ENCODE data around the gene KITLG. TPM values are rescaled to one million over a fixed set of nuclear protein-coding genes. Genes with fewer than 3 reads are reported as not detected.

Gene KITLG
- total RNA-seq, 2 experiments from 2014 or later, result not detected

DNA sequence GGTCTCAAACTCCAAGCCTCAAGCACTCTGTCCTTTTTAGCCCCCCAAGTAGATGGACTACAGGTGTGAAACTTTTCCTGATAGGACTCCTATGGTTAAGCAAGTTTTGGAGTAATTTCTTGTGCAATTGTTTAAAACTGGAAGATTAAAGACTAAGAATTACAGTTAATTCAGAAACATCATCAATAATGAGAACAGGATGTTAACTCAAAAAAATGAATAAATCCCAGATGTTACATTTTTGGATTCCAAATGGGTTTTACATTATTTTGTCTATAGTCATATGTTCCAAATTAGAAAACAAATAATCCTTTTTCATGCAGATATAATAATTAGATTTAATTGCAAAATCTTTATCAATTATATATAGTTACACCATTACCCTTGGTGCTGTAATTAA is 24.4 kb upstream of the KITLG start:
- ChIA-PET POLR2A (no interaction called here), CTCF (ENCODE audit: unreplicated experiment) (no interaction called here)
- Histone ChIP-seq H3K9me2 (ENCODE audit: insufficient read depth, low read length) (no peaks in the 10 kb centered on the region), H3K4me2 (ENCODE audit: low read length) (no peak overlapping the region), H3K9me3 (ENCODE audit: low read length) (no peaks in the 10 kb centered on the region), H3K79me2 (ENCODE audit: insufficient read depth, low read depth, low read length) (no peaks in the 10 kb centered on the region), H3K36me3 (ENCODE audit: insufficient read depth, low read length) (no peaks in the 10 kb centered on the region), H3K4me1 (ENCODE audit: insufficient read depth, low read length, poor library complexity, severe bottlenecking) (no peaks in the 10 kb centered on the region), H3K27ac (ENCODE audit: low read depth, low read length, poor library complexity, severe bottlenecking) (no peak overlapping the region), H4K20me1 (ENCODE audit: insufficient read depth, low read length) (no peaks in the 10 kb centered on the region), H2AFZ (ENCODE audit: low read length) (no peak overlapping the region), H3K4me3 (ENCODE audit: low read depth, low read length, poor library complexity, severe bottlenecking) (no peak overlapping the region)
- no TSS peak for BruUV-seq (replicated peaks)
- intact Hi-C loops (cut with micrococcal nuclease; ENCODE audit: unreplicated experiment), result loop anchor here (2.0 kb wide), 1 partner anchor 32 kb away; no protein-coding TSS in a partner anchor
- TF ChIP-seq, protein P1, sequence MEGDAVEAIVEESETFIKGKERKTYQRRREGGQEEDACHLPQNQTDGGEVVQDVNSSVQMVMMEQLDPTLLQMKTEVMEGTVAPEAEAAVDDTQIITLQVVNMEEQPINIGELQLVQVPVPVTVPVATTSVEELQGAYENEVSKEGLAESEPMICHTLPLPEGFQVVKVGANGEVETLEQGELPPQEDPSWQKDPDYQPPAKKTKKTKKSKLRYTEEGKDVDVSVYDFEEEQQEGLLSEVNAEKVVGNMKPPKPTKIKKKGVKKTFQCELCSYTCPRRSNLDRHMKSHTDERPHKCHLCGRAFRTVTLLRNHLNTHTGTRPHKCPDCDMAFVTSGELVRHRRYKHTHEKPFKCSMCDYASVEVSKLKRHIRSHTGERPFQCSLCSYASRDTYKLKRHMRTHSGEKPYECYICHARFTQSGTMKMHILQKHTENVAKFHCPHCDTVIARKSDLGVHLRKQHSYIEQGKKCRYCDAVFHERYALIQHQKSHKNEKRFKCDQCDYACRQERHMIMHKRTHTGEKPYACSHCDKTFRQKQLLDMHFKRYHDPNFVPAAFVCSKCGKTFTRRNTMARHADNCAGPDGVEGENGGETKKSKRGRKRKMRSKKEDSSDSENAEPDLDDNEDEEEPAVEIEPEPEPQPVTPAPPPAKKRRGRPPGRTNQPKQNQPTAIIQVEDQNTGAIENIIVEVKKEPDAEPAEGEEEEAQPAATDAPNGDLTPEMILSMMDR (conservative IDR thresholded peaks at IDR 0.05; ENCODE audit: low read length), result no peak
- no peak for TF ChIP-seq EZH2phosphoT487 (IDR thresholded peaks at IDR 0.05; ENCODE audit: borderline replicate concordance, low read depth, low read length)
- no peak for DNase-seq (ENCODE audit: low spot score)

DNA sequence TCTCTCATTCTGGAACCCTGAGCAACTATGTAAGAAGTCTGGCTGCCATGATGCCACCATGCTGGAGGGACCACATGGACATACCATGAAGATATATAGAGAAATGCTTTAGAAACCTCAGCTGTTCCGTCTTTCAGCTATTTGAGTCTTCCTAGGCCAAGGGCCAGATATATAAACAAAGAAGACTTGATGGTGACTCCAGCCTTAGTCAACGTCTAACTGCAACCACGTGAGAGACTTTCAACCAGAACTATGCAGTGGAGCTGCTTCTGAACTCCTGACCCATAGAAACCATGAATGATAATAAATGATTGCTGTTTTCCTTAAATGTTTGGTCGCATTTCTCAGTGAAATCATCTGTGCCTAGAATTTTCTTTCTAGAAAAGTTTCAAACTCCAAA is 20.0 kb upstream of the KITLG start:
- Histone ChIP-seq H3K4me3 (ENCODE audit: low read depth, low read length, poor library complexity, severe bottlenecking) (no peak overlapping the region), H3K27ac (ENCODE audit: low read depth, low read length, poor library complexity, severe bottlenecking) (no peak overlapping the region), H3K9me3 (ENCODE audit: low read length) (no peaks in the 10 kb centered on the region), H3K9me2 (ENCODE audit: insufficient read depth, low read length) (no peaks in the 10 kb centered on the region), H4K20me1 (ENCODE audit: insufficient read depth, low read length) (no peaks in the 10 kb centered on the region), H3K4me2 (ENCODE audit: low read length) (no peak overlapping the region), H3K79me2 (ENCODE audit: insufficient read depth, low read depth, low read length) (no peaks in the 10 kb centered on the region), H3K36me3 (ENCODE audit: insufficient read depth, low read length) (no peaks in the 10 kb centered on the region), H2AFZ (ENCODE audit: low read length) (no peak overlapping the region), H3K4me1 (ENCODE audit: insufficient read depth, low read length, poor library complexity, severe bottlenecking) (no peaks in the 10 kb centered on the region)
- ChIA-PET CTCF (ENCODE audit: unreplicated experiment) (no interaction called here), POLR2A (interaction anchor here (0.6 kb wide), 1 partner anchor 9 kb away, joined by 3 read pairs; no protein-coding TSS in a partner anchor)
- BruUV-seq (replicated peaks), result no TSS peak
- no peak for TF ChIP-seq EZH2phosphoT487 (IDR thresholded peaks at IDR 0.05; ENCODE audit: borderline replicate concordance, low read depth, low read length)
- intact Hi-C loops (cut with micrococcal nuclease; ENCODE audit: unreplicated experiment), result no loop called here
- DNase-seq (ENCODE audit: low spot score), result no peak

DNA sequence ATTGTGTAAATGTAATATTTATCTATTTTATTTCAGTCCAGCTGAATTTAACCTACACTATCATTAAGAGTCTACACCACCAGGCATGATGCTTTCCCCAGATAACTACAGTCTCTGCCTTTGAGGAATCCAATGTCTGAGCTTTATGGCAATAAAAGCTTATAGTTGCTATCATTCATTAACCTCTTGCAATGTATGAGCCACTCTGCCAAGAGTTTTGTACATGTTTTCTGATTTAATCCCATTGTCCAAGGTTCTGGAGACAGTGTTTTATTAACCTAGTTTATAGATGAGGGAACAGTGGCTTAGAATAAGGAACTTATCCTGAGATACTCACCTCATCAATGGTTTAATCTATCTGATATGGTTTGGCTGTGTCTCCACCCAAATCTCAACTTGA is 17.1 kb upstream of the KITLG start:
- H2AFZ ChIP-seq (ENCODE audit: low read length), result no peak overlapping the region
- no peaks in the 10 kb centered on the region for H3K9me3 ChIP-seq (ENCODE audit: low read length)
- no peak overlapping the region for H3K4me3 ChIP-seq (ENCODE audit: low read depth, low read length, poor library complexity, severe bottlenecking)
- H4K20me1 ChIP-seq (ENCODE audit: insufficient read depth, low read length), result no peaks in the 10 kb centered on the region
- no peaks in the 10 kb centered on the region for H3K9me2 ChIP-seq (ENCODE audit: insufficient read depth, low read length)
- no peak for DNase-seq (ENCODE audit: low spot score)
- ChIA-PET POLR2A (interaction anchor here (0.6 kb wide), 1 partner anchor 35 kb away, joined by 3 read pairs; no protein-coding TSS in a partner anchor), CTCF (ENCODE audit: unreplicated experiment) (no interaction called here)
- no peak for TF ChIP-seq EZH2phosphoT487 (IDR thresholded peaks at IDR 0.05; ENCODE audit: borderline replicate concordance, low read depth, low read length)
- TF ChIP-seq, protein P1 (conservative IDR thresholded peaks at IDR 0.05; ENCODE audit: low read length), result no peak
- H3K4me1 ChIP-seq (ENCODE audit: insufficient read depth, low read length, poor library complexity, severe bottlenecking), result no peaks in the 10 kb centered on the region
- no peak overlapping the region for H3K27ac ChIP-seq (ENCODE audit: low read depth, low read length, poor library complexity, severe bottlenecking)
- H3K79me2 ChIP-seq (ENCODE audit: insufficient read depth, low read depth, low read length), result no peaks in the 10 kb centered on the region
- BruUV-seq (replicated peaks), result no TSS peak
- no peaks in the 10 kb centered on the region for H3K36me3 ChIP-seq (ENCODE audit: insufficient read depth, low read length)
- no peak overlapping the region for H3K4me2 ChIP-seq (ENCODE audit: low read length)
- intact Hi-C loops (cut with micrococcal nuclease; ENCODE audit: unreplicated experiment), result no loop called here

Measured in OCI-LY7 (cell line).